Measurements from ENCODE around the gene GPR68. TPM values are rescaled to one million over a fixed set of nuclear protein-coding genes. Genes with fewer than 3 reads are reported as not detected.
"Not testable (repeated sequence)": the region's sequence is repeated elsewhere in the genome, so short reads cannot be mapped to it uniquely, and the experiment has no call there.

Gene GPR68
- total RNA-seq, 1 donor from 2014 or later, result 0.13 TPM

GRCh38 chr14:91274796-91275195, 30.3 kb upstream of the GPR68 start:
- intact Hi-C loops (cut with DNase I), result no loop called here
- no peak for DNase-seq
- no peak for ATAC-seq (ENCODE audit: poor library complexity)

GRCh38 chr14:91273885-91274273, 29.4 kb upstream of the GPR68 start:
- DNase-seq (no peak), ATAC-seq (ENCODE audit: poor library complexity) (no peak)
- intact Hi-C loops (cut with DNase I), result no loop called here

GRCh38 chr14:91273273-91273884, 28.9 kb upstream of the GPR68 start:
- no peak for DNase-seq
- ATAC-seq (ENCODE audit: poor library complexity), result no peak
- intact Hi-C loops (cut with DNase I), result no loop called here

GRCh38 chr14:91272341-91273272, 28.1 kb upstream of the GPR68 start:
- DNase-seq (no peak), ATAC-seq (ENCODE audit: poor library complexity) (no peak)
- intact Hi-C loops (cut with DNase I), result no loop called here

- intact Hi-C loops (cut with DNase I), result no loop called here
- no peak for ATAC-seq (ENCODE audit: poor library complexity)
- no peak for DNase-seq
Measured at GRCh38 chr14:91271639-91272038, 27.1 kb upstream of the GPR68 start.

GRCh38 chr14:91270619-91271018, 26.1 kb upstream of the GPR68 start:
- DNase-seq (no peak), ATAC-seq (ENCODE audit: poor library complexity) (no peak)
- intact Hi-C loops (cut with DNase I), result no loop called here

- DNase-seq (no peak), ATAC-seq (ENCODE audit: poor library complexity) (no peak)
- intact Hi-C loops (cut with DNase I), result no loop called here
Measured at GRCh38 chr14:91270188-91270587, 25.7 kb upstream of the GPR68 start.

GRCh38 chr14:91269076-91269991, 24.8 kb upstream of the GPR68 start:
- intact Hi-C loops (cut with DNase I), result no loop called here
- DNase-seq (peak; percentile 57), ATAC-seq (ENCODE audit: poor library complexity) (peak; percentile 47)

- ATAC-seq (ENCODE audit: poor library complexity), result no peak
- intact Hi-C loops (cut with DNase I), result no loop called here
- no peak for DNase-seq
Measured at GRCh38 chr14:91267965-91268437, 23.5 kb upstream of the GPR68 start.

- intact Hi-C loops (cut with DNase I); DNase-seq; ATAC-seq (ENCODE audit: poor library complexity): not testable (repeated sequence)
Measured at GRCh38 chr14:91266276-91266675, 21.8 kb upstream of the GPR68 start.

GRCh38 chr14:91265404-91265803, 20.9 kb upstream of the GPR68 start:
- ATAC-seq (ENCODE audit: poor library complexity) (no peak), DNase-seq (no peak)
- intact Hi-C loops (cut with DNase I), result no loop called here

GRCh38 chr14:91264151-91265150, 19.9 kb upstream of the GPR68 start:
- DNase-seq, result peak; percentile 57
- ATAC-seq (ENCODE audit: poor library complexity), result peak; percentile 77
- intact Hi-C loops (cut with DNase I), result no loop called here

GRCh38 chr14:91263329-91263728, 18.8 kb upstream of the GPR68 start:
- no peak for DNase-seq
- intact Hi-C loops (cut with DNase I), result no loop called here
- ATAC-seq (ENCODE audit: poor library complexity), result no peak

- ATAC-seq (ENCODE audit: poor library complexity), result no peak
- intact Hi-C loops (cut with DNase I), result no loop called here
- DNase-seq, result no peak
Measured at GRCh38 chr14:91261986-91262549, 17.6 kb upstream of the GPR68 start.

- intact Hi-C loops (cut with DNase I), result no loop called here
- no peak for ATAC-seq (ENCODE audit: poor library complexity)
Measured at GRCh38 chr14:91261115-91261514, 16.6 kb upstream of the GPR68 start.

GRCh38 chr14:91258876-91259275, 14.4 kb upstream of the GPR68 start:
- intact Hi-C loops (cut with DNase I), result no loop called here
- ATAC-seq (ENCODE audit: poor library complexity), result no peak

More at GRCh38 chr14:91261115-91261514, 16.6 kb upstream of the GPR68 start:
- no peak for DNase-seq

GRCh38 chr14:91258011-91258618, 13.6 kb upstream of the GPR68 start:
- intact Hi-C loops (cut with DNase I), result no loop called here
- peak; percentile 36 for ATAC-seq (ENCODE audit: poor library complexity)
- no peak for DNase-seq

More at GRCh38 chr14:91258876-91259275, 14.4 kb upstream of the GPR68 start:
- DNase-seq, result no peak

Data from Right ventricle myocardium superior (tissue), 1 donor.